ENCODE results near the gene ZFP69. TPM values are rescaled to one million over a fixed set of nuclear protein-coding genes. Genes with fewer than 3 reads are reported as not detected.

Gene ZFP69
- total and polyA plus RNA-seq, 2 donors (not counting 3 experiments of a cell fraction or from before 2014, with no cell fraction given), result 0.98 to 2.4 TPM

GRCh38 chr1:40539338-40539737, 62.2 kb downstream of the ZFP69 start:
- no TSS peak for BruUV-seq (replicated peaks)
- H3K9me1 ChIP-seq (replicated peaks; ENCODE audit: control insufficient read depth, extremely low read depth, insufficient read depth, low read length), result no peaks in the 10 kb centered on the region
- no peaks in the 10 kb centered on the region for H3K79me2 ChIP-seq (ENCODE audit: control insufficient read depth, insufficient read depth, low read length)
- TF ChIP-seq POLR2A (IDR thresholded peaks at IDR 0.05; ENCODE audit: low read depth, low read length) (no peak), EZH2 (IDR thresholded peaks at IDR 0.05; ENCODE audit: borderline replicate concordance, low read depth, low read length, severe bottlenecking) (no peak), MAX (IDR thresholded peaks at IDR 0.05; ENCODE audit: insufficient read depth, insufficient read length) (no peak), POLR2AphosphoS5 (IDR thresholded peaks at IDR 0.05; ENCODE audit: insufficient read depth, low read depth, low read length) (no peak), JUN (IDR thresholded peaks at IDR 0.05; ENCODE audit: borderline replicate concordance, insufficient read depth, insufficient read length, low read depth) (no peak), FOS (IDR thresholded peaks at IDR 0.05; ENCODE audit: borderline replicate concordance, insufficient read depth, low read length) (no peak), GATA2 (IDR thresholded peaks at IDR 0.05; ENCODE audit: insufficient read depth, insufficient read length, low read depth, low read length) (no peak), CTCF (IDR thresholded peaks at IDR 0.05; ENCODE audit: extremely low read depth in 1 of 2, insufficient read depth in 1 of 2, low read depth in 1 of 2, low read length in 2 of 2) (no peak)
- no peaks in the 10 kb centered on the region for H4K20me1 ChIP-seq (replicated peaks; ENCODE audit: control insufficient read depth, extremely low read depth, insufficient read depth, low read length)
- no peak overlapping the region for H3K4me3 ChIP-seq (replicated peaks in 1 of 3; ENCODE audit: insufficient read depth in 1 of 3, low read depth in 1 of 3, low read length in 3 of 3)
- FAIRE-seq, result no peak
- no peak for DNase-seq (ENCODE audit: low read depth, low spot score)
- CTCF ChIA-PET, result no interaction called here
- no peaks in the 10 kb centered on the region for H3K4me1 ChIP-seq (ENCODE audit: control insufficient read depth, extremely low read depth, insufficient read depth, low read length)
- no peak overlapping the region for H3K4me2 ChIP-seq (ENCODE audit: insufficient read depth, low read length)
- H3K27me3 ChIP-seq (ENCODE audit: control insufficient read depth in 2 of 2, insufficient read depth in 2 of 2, low read length in 2 of 2), result no peaks in the 10 kb centered on the region
- POLR2A ChIA-PET, result no interaction called here
- dilution Hi-C loops (cut with MboI; ENCODE audit: extremely low pct_ligation_motif_present, low sequenced_read_pairs) (no loop called here), intact Hi-C loops (cut with micrococcal nuclease) (no loop called here)
- no peaks in the 10 kb centered on the region for H3K9me3 ChIP-seq (replicated peaks; ENCODE audit: control insufficient read depth, insufficient read depth, low read length)
- no peak overlapping the region for H2AFZ ChIP-seq (ENCODE audit: low read depth, low read length)
- H3K9ac ChIP-seq (replicated peaks; ENCODE audit: extremely low read depth, insufficient read depth, low read length), result no peak overlapping the region
- peaks cover 0 to 4% of the 10 kb centered on the region in 2 experiments for H3K36me3 ChIP-seq (ENCODE audit: control insufficient read depth in 2 of 2, extremely low read depth in 1 of 2, insufficient read depth in 2 of 2, low read length in 2 of 2)
- H3K27ac ChIP-seq (ENCODE audit: insufficient read depth, low read depth, low read length), result no peak overlapping the region

Other genes with a start within 250 kb of the ZFP69 start
- not detected in 2 replicates for gene TMCO2, start 229.4 kb upstream of the ZFP69 start, total RNA-seq
- gene TMCO2, start 229.4 kb upstream of the ZFP69 start, polyA plus RNA-seq, result not detected in 2 replicates
- gene ZMPSTE24, start 219.1 kb upstream of the ZFP69 start, total RNA-seq, result 42.5 and 44.7 TPM in 2 replicates
- 11.7 and 16.9 TPM in 2 replicates for gene ZMPSTE24, start 219.1 kb upstream of the ZFP69 start, polyA plus RNA-seq
- gene COL9A2, start 160.0 kb upstream of the ZFP69 start, total RNA-seq, result 0.64 and 1.3 TPM in 2 replicates
- gene COL9A2, start 160.0 kb upstream of the ZFP69 start, polyA plus RNA-seq, result 0.29 and 0.69 TPM in 2 replicates
- 11.1 and 12.0 TPM in 2 replicates for gene SMAP2, start 103.6 kb upstream of the ZFP69 start, total RNA-seq
- gene SMAP2, start 103.6 kb upstream of the ZFP69 start, polyA plus RNA-seq, result 7.4 and 8.0 TPM in 2 replicates
- 2.7 and 3.4 TPM in 2 replicates for gene ZFP69B, start 26.8 kb upstream of the ZFP69 start, total RNA-seq
- gene ZFP69B, start 26.8 kb upstream of the ZFP69 start, polyA plus RNA-seq, result 0.56 and 0.81 TPM in 2 replicates
- gene EXO5, start 31.5 kb downstream of the ZFP69 start, total RNA-seq, result 9.2 and 13.0 TPM in 2 replicates
- gene EXO5, start 31.5 kb downstream of the ZFP69 start, polyA plus RNA-seq, result 5.9 and 7.0 TPM in 2 replicates
- 5.5 and 5.8 TPM in 2 replicates for gene ZNF684, start 54.3 kb downstream of the ZFP69 start, total RNA-seq
- gene ZNF684, start 54.3 kb downstream of the ZFP69 start, polyA plus RNA-seq, result 2.4 and 2.9 TPM in 2 replicates
- gene RIMS3, start 188.4 kb downstream of the ZFP69 start, total RNA-seq, result 0.14 and 0.15 TPM in 2 replicates
- 0.08 and 0.14 TPM in 2 replicates for gene RIMS3, start 188.4 kb downstream of the ZFP69 start, polyA plus RNA-seq
- 44.0 and 51.1 TPM in 2 replicates for gene NFYC, start 214.4 kb downstream of the ZFP69 start, total RNA-seq
- gene NFYC, start 214.4 kb downstream of the ZFP69 start, polyA plus RNA-seq, result 81.7 and 91.7 TPM in 2 replicates